IPS-18a (cell line): Measurements from ENCODE around the gene NID1.

ENCODE experiments used
- H3K27ac ChIP-seq: one replicate; pipeline ENCODE4 v1.5.1; 2013; ENCODE audit warnings: low read length
- H3K27me3 ChIP-seq: one replicate; pipeline ENCODE4 v1.6.1; 2013; ENCODE audit warnings: mild to moderate bottlenecking, low read length; ENCODE audit not compliant: control insufficient read depth, insufficient read depth
- H3K36me3 ChIP-seq: one replicate; pipeline ENCODE4 v1.6.1; 2013; ENCODE audit warnings: low read depth, low read length; ENCODE audit not compliant: control insufficient read depth
- H3K4me1 ChIP-seq: one replicate; pipeline ENCODE4 v1.6.1; 2013; ENCODE audit warnings: low read depth, low read length; ENCODE audit not compliant: control insufficient read depth
- H3K4me3 ChIP-seq: one replicate; pipeline ENCODE4 v1.5.1; 2013; ENCODE audit warnings: low read length
- H3K9ac ChIP-seq: one replicate; pipeline ENCODE4 v1.6.1; 2013; ENCODE audit warnings: mild to moderate bottlenecking, low read length, moderate library complexity
- H3K9me3 ChIP-seq: one replicate; pipeline ENCODE4 v1.6.1; 2013; ENCODE audit warnings: low read depth, low read length; ENCODE audit not compliant: control insufficient read depth

Gene NID1

GRCh38 chr1:235947989-235948388 lies 116.9 kb downstream of the NID1 start:
- H3K27me3 ChIP-seq = no peaks in the 10 kb centered on the region
- H3K4me1 ChIP-seq = no peaks in the 10 kb centered on the region
- H3K4me3 ChIP-seq = no peak overlapping the region
- H3K9me3 ChIP-seq = no peaks in the 10 kb centered on the region
- H3K27ac ChIP-seq = no peak overlapping the region
- no peaks in the 10 kb centered on the region for H3K36me3 ChIP-seq
- H3K9ac ChIP-seq = no peak overlapping the region

- H3K9ac ChIP-seq = no peak overlapping the region
- no peak overlapping the region for H3K27ac ChIP-seq
- no peaks in the 10 kb centered on the region for H3K36me3 ChIP-seq
- no peaks in the 10 kb centered on the region for H3K4me1 ChIP-seq
- no peaks in the 10 kb centered on the region for H3K27me3 ChIP-seq
- H3K4me3 ChIP-seq = no peak overlapping the region
- no peaks in the 10 kb centered on the region for H3K9me3 ChIP-seq
Observed at GRCh38 chr1:235946571-235946981, 118.3 kb downstream of the NID1 start.

- Histone ChIP-seq H3K27ac (no peak overlapping the region), H3K36me3 (no peaks in the 10 kb centered on the region), H3K4me1 (no peaks in the 10 kb centered on the region), H3K9ac (no peak overlapping the region), H3K27me3 (no peaks in the 10 kb centered on the region), H3K4me3 (no peak overlapping the region), H3K9me3 (no peaks in the 10 kb centered on the region)
Observed at GRCh38 chr1:235945775-235946570, 118.9 kb downstream of the NID1 start.

- H3K27me3 ChIP-seq = no peaks in the 10 kb centered on the region
- H3K4me3 ChIP-seq = no peak overlapping the region
- no peaks in the 10 kb centered on the region for H3K4me1 ChIP-seq
- H3K27ac ChIP-seq = no peak overlapping the region
- H3K9ac ChIP-seq = no peak overlapping the region
- H3K9me3 ChIP-seq = no peaks in the 10 kb centered on the region
- H3K36me3 ChIP-seq = no peaks in the 10 kb centered on the region
Observed at GRCh38 chr1:235943581-235944114, 121.2 kb downstream of the NID1 start.

- Histone ChIP-seq H3K27ac (no peak overlapping the region), H3K4me1 (no peaks in the 10 kb centered on the region), H3K9ac (no peak overlapping the region), H3K27me3 (no peaks in the 10 kb centered on the region), H3K4me3 (no peak overlapping the region), H3K9me3 (no peaks in the 10 kb centered on the region), H3K36me3 (no peaks in the 10 kb centered on the region)
Observed at GRCh38 chr1:235942979-235943575, 121.8 kb downstream of the NID1 start.

- no peak overlapping the region for H3K4me3 ChIP-seq
- no peak overlapping the region for H3K9ac ChIP-seq
- H3K27ac ChIP-seq = no peak overlapping the region
- no peaks in the 10 kb centered on the region for H3K36me3 ChIP-seq
- H3K27me3 ChIP-seq = no peaks in the 10 kb centered on the region
- H3K4me1 ChIP-seq = no peaks in the 10 kb centered on the region
- no peaks in the 10 kb centered on the region for H3K9me3 ChIP-seq
Observed at GRCh38 chr1:235942625-235942934, 122.3 kb downstream of the NID1 start.

- H3K9ac ChIP-seq = no peak overlapping the region
- H3K27me3 ChIP-seq = no peaks in the 10 kb centered on the region
- H3K27ac ChIP-seq = no peak overlapping the region
- no peaks in the 10 kb centered on the region for H3K9me3 ChIP-seq
- H3K4me3 ChIP-seq = no peak overlapping the region
- no peaks in the 10 kb centered on the region for H3K36me3 ChIP-seq
- H3K4me1 ChIP-seq = no peaks in the 10 kb centered on the region
Observed at GRCh38 chr1:235941876-235942624, 122.8 kb downstream of the NID1 start.

- Histone ChIP-seq H3K27ac (no peak overlapping the region), H3K9me3 (no peaks in the 10 kb centered on the region), H3K27me3 (no peaks in the 10 kb centered on the region), H3K4me1 (no peaks in the 10 kb centered on the region), H3K9ac (no peak overlapping the region), H3K36me3 (no peaks in the 10 kb centered on the region), H3K4me3 (no peak overlapping the region)
Observed at GRCh38 chr1:235940285-235940684, 124.6 kb downstream of the NID1 start.

GRCh38 chr1:235939480-235939775 lies 125.5 kb downstream of the NID1 start:
- no peak overlapping the region for H3K27ac ChIP-seq
- no peak overlapping the region for H3K9ac ChIP-seq
- no peaks in the 10 kb centered on the region for H3K27me3 ChIP-seq
- H3K4me1 ChIP-seq = no peaks in the 10 kb centered on the region
- H3K9me3 ChIP-seq = no peaks in the 10 kb centered on the region
- no peak overlapping the region for H3K4me3 ChIP-seq
- no peaks in the 10 kb centered on the region for H3K36me3 ChIP-seq

GRCh38 chr1:235938709-235939479 lies 126.0 kb downstream of the NID1 start:
- no peaks in the 10 kb centered on the region for H3K36me3 ChIP-seq
- no peak overlapping the region for H3K9ac ChIP-seq
- H3K27me3 ChIP-seq = no peaks in the 10 kb centered on the region
- no peak overlapping the region for H3K4me3 ChIP-seq
- H3K27ac ChIP-seq = no peak overlapping the region
- no peaks in the 10 kb centered on the region for H3K9me3 ChIP-seq
- H3K4me1 ChIP-seq = no peaks in the 10 kb centered on the region

GRCh38 chr1:235937123-235937522 lies 127.8 kb downstream of the NID1 start:
- no peaks in the 10 kb centered on the region for H3K9me3 ChIP-seq
- no peaks in the 10 kb centered on the region for H3K4me1 ChIP-seq
- H3K36me3 ChIP-seq = no peaks in the 10 kb centered on the region
- H3K4me3 ChIP-seq = no peak overlapping the region
- peaks cover 11% of the 10 kb centered on the region for H3K27me3 ChIP-seq
- no peak overlapping the region for H3K27ac ChIP-seq
- H3K9ac ChIP-seq = no peak overlapping the region
